NCI-H2107 (cell line): Measurements from ENCODE around the gene CRACR2A.

Experiments
- DNase-seq: peaks from one replicate; lab custom pipeline; 2025; lab: John Stamatoyannopoulos, UW

Gene CRACR2A

GRCh38 chr12:3595721-3596120 is 157.2 kb downstream of the CRACR2A start:
- DNase-seq = no peak

GRCh38 chr12:3594966-3595365 is 157.9 kb downstream of the CRACR2A start:
- DNase-seq = no peak

GRCh38 chr12:3593906-3594483 is 158.9 kb downstream of the CRACR2A start:
- DNase-seq = no peak

- DNase-seq = no peak
Measured at GRCh38 chr12:3592856-3593625, 159.9 kb downstream of the CRACR2A start.

GRCh38 chr12:3589745-3590144 is 163.2 kb downstream of the CRACR2A start:
- no peak for DNase-seq

GRCh38 chr12:3587402-3588013 is 165.4 kb downstream of the CRACR2A start:
- DNase-seq = peak; percentile 53

GRCh38 chr12:3583656-3584334 is 169.1 kb downstream of the CRACR2A start:
- DNase-seq = no peak

- DNase-seq = no peak
Measured at GRCh38 chr12:3580094-3580749, 172.7 kb downstream of the CRACR2A start.

- no peak for DNase-seq
Measured at GRCh38 chr12:3579446-3580093, 173.3 kb downstream of the CRACR2A start.

GRCh38 chr12:3578557-3578956 is 174.4 kb downstream of the CRACR2A start:
- no peak for DNase-seq

GRCh38 chr12:3576891-3577290 is 176.0 kb downstream of the CRACR2A start:
- DNase-seq = no peak

- DNase-seq = no peak
Measured at GRCh38 chr12:3574986-3575385, 177.9 kb downstream of the CRACR2A start.

GRCh38 chr12:3572560-3572959 is 180.3 kb downstream of the CRACR2A start:
- DNase-seq = no peak

- no peak for DNase-seq
Measured at GRCh38 chr12:3571724-3572123, 181.2 kb downstream of the CRACR2A start.

GRCh38 chr12:3571323-3571722 is 181.6 kb downstream of the CRACR2A start:
- no peak for DNase-seq

GRCh38 chr12:3568695-3569094 is 184.2 kb downstream of the CRACR2A start:
- DNase-seq = no peak

GRCh38 chr12:3565985-3566384 is 186.9 kb downstream of the CRACR2A start:
- no peak for DNase-seq
